Measurements from ENCODE around the gene TDRD12.

Gene TDRD12

GRCh38 chr19:32869966-32870573 lies 150.5 kb downstream of the TDRD12 start:
- no peaks in the 10 kb centered on the region for H3K36me3 ChIP-seq (ENCODE audit: control insufficient read depth, insufficient read depth, low read length)
- H3K27me3 ChIP-seq (replicated peaks; ENCODE audit: control insufficient read depth, insufficient read depth, low read length, poor library complexity, severe bottlenecking) = no peaks in the 10 kb centered on the region
- no peak for DNase-seq
- no peaks in the 10 kb centered on the region for H3K4me1 ChIP-seq (ENCODE audit: control insufficient read depth, insufficient read depth, low read length, poor library complexity, severe bottlenecking)
- H3K4me3 ChIP-seq (ENCODE audit: insufficient read depth, low read depth, low read length, poor library complexity, severe bottlenecking) = no peak overlapping the region
- no peaks in the 10 kb centered on the region for H3K9me3 ChIP-seq (ENCODE audit: control insufficient read depth, low read length)
- H3K27ac ChIP-seq (ENCODE audit: insufficient read depth, low read length, poor library complexity, severe bottlenecking) = no peak overlapping the region

DNA sequence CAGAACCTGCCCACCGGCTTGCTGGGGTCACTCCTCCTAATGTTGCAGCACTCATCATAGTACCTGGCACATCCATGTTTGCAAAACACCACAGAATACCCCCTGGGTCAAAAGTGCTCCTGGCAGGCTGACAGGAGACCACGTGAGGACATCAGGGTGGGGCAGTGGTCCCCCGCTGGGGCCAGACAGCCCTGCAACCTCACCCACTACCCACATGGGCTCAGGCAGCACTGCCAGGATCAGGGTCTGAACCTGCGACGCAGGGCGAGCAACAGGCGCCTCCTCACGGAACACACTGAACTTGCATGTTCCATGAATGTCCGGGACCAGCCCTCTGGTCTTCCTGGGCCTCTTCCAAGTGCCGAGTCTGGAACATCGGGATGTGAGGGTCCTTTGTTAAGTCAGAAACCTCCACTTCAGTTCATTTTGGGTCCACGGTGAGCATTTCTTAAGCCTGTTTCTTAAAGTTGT lies 151.4 kb downstream of the TDRD12 start:
- Histone ChIP-seq H3K27me3 (replicated peaks; ENCODE audit: control insufficient read depth, insufficient read depth, low read length, poor library complexity, severe bottlenecking) (no peaks in the 10 kb centered on the region), H3K36me3 (ENCODE audit: control insufficient read depth, insufficient read depth, low read length) (no peaks in the 10 kb centered on the region), H3K4me1 (ENCODE audit: control insufficient read depth, insufficient read depth, low read length, poor library complexity, severe bottlenecking) (no peaks in the 10 kb centered on the region), H3K9me3 (ENCODE audit: control insufficient read depth, low read length) (no peaks in the 10 kb centered on the region), H3K4me3 (ENCODE audit: insufficient read depth, low read depth, low read length, poor library complexity, severe bottlenecking) (no peak overlapping the region), H3K27ac (ENCODE audit: insufficient read depth, low read length, poor library complexity, severe bottlenecking) (no peak overlapping the region)
- no peak for DNase-seq

DNA sequence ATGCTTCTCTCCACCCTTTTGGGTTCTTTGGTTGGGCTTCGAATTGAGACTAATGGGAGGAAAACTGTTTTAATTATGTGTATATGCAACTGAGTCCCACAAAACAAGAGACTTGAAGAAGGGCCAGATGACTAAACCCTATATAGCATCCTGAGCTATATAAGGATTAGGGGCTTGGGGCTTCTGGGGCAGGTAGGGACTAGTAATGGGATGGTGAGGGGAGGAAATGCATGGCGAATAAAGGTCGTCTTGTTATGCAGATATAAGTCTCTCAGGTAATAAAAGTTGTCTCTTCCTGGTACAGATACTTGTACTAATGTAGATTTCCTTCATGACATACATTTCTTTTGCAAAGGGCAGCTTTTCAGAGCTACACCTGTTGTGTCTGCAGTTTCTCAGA lies 152.8 kb downstream of the TDRD12 start:
- Histone ChIP-seq H3K27ac (ENCODE audit: insufficient read depth, low read length, poor library complexity, severe bottlenecking) (no peak overlapping the region), H3K9me3 (ENCODE audit: control insufficient read depth, low read length) (no peaks in the 10 kb centered on the region), H3K27me3 (replicated peaks; ENCODE audit: control insufficient read depth, insufficient read depth, low read length, poor library complexity, severe bottlenecking) (no peaks in the 10 kb centered on the region), H3K4me1 (ENCODE audit: control insufficient read depth, insufficient read depth, low read length, poor library complexity, severe bottlenecking) (no peaks in the 10 kb centered on the region), H3K4me3 (ENCODE audit: insufficient read depth, low read depth, low read length, poor library complexity, severe bottlenecking) (no peak overlapping the region), H3K36me3 (ENCODE audit: control insufficient read depth, insufficient read depth, low read length) (no peaks in the 10 kb centered on the region)
- no peak for DNase-seq

DNA sequence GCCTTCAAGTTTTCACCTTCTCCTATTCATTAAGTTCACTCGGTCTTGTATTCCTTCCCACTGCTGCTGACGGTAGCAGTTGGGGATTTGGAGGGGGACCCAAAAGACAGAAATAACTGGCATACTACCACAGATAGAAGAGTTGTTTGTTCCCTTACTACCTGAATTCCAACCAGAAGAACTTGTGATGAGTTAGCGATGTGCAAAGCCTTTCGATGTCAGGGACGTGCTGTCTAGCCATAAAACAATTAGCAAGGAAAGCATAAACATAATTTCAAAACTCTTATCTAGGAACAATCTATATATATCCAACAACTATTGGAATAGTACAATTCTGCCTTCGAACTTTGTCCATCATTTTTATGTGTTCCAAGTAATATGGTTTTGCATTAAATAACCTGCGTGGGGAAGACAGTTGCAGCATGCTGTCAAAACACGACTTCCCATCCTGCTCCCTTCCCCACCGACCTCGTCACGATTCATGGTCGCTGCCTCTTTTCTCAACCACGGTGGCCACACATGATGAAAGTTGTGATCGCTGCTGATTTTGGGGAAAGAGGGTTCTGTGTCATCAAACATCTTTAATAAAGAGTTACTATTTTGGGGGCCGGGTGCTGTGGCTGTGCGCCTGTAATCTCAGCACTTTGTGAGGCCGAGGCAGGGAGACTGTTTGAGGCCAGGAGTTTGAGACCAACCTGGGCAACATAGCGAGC lies 153.8 kb downstream of the TDRD12 start:
- DNase-seq = no peak
- Histone ChIP-seq H3K4me3 (ENCODE audit: insufficient read depth, low read depth, low read length, poor library complexity, severe bottlenecking) (no peak overlapping the region), H3K36me3 (ENCODE audit: control insufficient read depth, insufficient read depth, low read length) (no peaks in the 10 kb centered on the region), H3K9me3 (ENCODE audit: control insufficient read depth, low read length) (no peaks in the 10 kb centered on the region), H3K4me1 (ENCODE audit: control insufficient read depth, insufficient read depth, low read length, poor library complexity, severe bottlenecking) (no peaks in the 10 kb centered on the region), H3K27me3 (replicated peaks; ENCODE audit: control insufficient read depth, insufficient read depth, low read length, poor library complexity, severe bottlenecking) (no peaks in the 10 kb centered on the region), H3K27ac (ENCODE audit: insufficient read depth, low read length, poor library complexity, severe bottlenecking) (no peak overlapping the region)

DNA sequence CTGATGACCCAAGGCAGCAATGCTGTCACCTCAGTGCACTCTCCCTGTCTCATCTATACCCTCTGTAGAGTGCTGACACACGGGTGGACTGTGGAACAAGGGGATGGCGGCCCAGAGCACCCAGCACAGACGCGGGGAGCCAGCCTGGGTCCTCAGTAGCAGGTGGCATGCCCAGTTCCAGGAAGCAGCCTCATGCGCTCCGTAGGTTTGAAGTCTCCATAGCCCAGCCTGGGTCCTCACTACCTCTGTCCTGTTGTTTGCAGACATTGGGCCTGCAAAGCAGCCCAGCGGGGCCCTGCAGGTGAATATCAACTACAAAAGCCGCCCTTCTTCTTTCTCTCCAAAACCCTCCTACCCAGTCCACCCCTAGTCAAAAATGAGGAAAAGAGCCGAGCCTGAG lies 155.0 kb downstream of the TDRD12 start:
- no peak for DNase-seq
- H3K4me3 ChIP-seq (ENCODE audit: insufficient read depth, low read depth, low read length, poor library complexity, severe bottlenecking) = no peak overlapping the region
- H3K9me3 ChIP-seq (ENCODE audit: control insufficient read depth, low read length) = no peaks in the 10 kb centered on the region
- H3K4me1 ChIP-seq (ENCODE audit: control insufficient read depth, insufficient read depth, low read length, poor library complexity, severe bottlenecking) = no peaks in the 10 kb centered on the region
- no peak overlapping the region for H3K27ac ChIP-seq (ENCODE audit: insufficient read depth, low read length, poor library complexity, severe bottlenecking)
- no peaks in the 10 kb centered on the region for H3K27me3 ChIP-seq (replicated peaks; ENCODE audit: control insufficient read depth, insufficient read depth, low read length, poor library complexity, severe bottlenecking)
- no peaks in the 10 kb centered on the region for H3K36me3 ChIP-seq (ENCODE audit: control insufficient read depth, insufficient read depth, low read length)

- H3K27ac ChIP-seq (ENCODE audit: insufficient read depth, low read length, poor library complexity, severe bottlenecking) = no peak overlapping the region
- H3K27me3 ChIP-seq (replicated peaks; ENCODE audit: control insufficient read depth, insufficient read depth, low read length, poor library complexity, severe bottlenecking) = no peaks in the 10 kb centered on the region
- H3K4me3 ChIP-seq (ENCODE audit: insufficient read depth, low read depth, low read length, poor library complexity, severe bottlenecking) = no peak overlapping the region
- no peak for DNase-seq
- H3K9me3 ChIP-seq (ENCODE audit: control insufficient read depth, low read length) = no peaks in the 10 kb centered on the region
- no peaks in the 10 kb centered on the region for H3K36me3 ChIP-seq (ENCODE audit: control insufficient read depth, insufficient read depth, low read length)
- no peaks in the 10 kb centered on the region for H3K4me1 ChIP-seq (ENCODE audit: control insufficient read depth, insufficient read depth, low read length, poor library complexity, severe bottlenecking)
Observed at GRCh38 chr19:32875428-32875827, 155.9 kb downstream of the TDRD12 start.

DNA sequence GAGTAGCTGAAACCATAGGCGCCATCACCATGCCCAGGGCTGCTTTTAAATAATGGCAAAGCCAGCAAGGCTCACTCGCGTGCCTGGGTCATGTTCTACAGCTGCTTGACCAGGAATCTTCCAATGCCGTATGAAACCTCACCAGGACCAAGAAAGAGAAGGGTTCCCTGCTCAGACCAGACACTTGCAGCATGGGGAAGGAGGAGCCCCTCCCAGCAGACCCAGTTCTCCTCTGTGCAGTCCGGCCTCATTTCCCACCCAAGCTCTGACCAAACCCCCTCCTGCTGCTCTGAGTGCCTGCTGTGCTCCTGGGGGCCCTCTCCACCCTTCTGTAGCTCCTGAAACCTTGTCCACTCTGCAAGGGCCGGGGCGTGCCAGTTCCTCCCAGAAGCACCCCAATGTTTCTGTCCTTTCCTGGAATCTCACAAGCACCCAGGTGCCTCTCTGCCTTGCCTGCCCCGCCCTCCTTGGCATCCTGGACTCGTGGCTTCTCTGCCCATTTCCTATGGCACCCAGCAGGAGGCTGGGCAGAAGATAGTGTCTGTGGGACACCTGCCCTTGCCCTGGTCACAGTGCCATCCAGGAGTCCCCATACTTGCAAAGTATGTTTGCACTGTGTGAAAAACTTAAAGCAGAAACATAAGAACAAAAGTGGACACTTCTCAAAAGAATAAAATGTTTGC lies 156.8 kb downstream of the TDRD12 start:
- Histone ChIP-seq H3K4me1 (ENCODE audit: control insufficient read depth, insufficient read depth, low read length, poor library complexity, severe bottlenecking) (no peaks in the 10 kb centered on the region), H3K27ac (ENCODE audit: insufficient read depth, low read length, poor library complexity, severe bottlenecking) (no peak overlapping the region), H3K36me3 (ENCODE audit: control insufficient read depth, insufficient read depth, low read length) (no peaks in the 10 kb centered on the region), H3K27me3 (replicated peaks; ENCODE audit: control insufficient read depth, insufficient read depth, low read length, poor library complexity, severe bottlenecking) (no peaks in the 10 kb centered on the region), H3K4me3 (ENCODE audit: insufficient read depth, low read depth, low read length, poor library complexity, severe bottlenecking) (no peak overlapping the region), H3K9me3 (ENCODE audit: control insufficient read depth, low read length) (no peaks in the 10 kb centered on the region)
- DNase-seq = no peak

- Histone ChIP-seq H3K9me3 (ENCODE audit: control insufficient read depth, low read length) (no peaks in the 10 kb centered on the region), H3K27ac (ENCODE audit: insufficient read depth, low read length, poor library complexity, severe bottlenecking) (no peak overlapping the region), H3K4me3 (ENCODE audit: insufficient read depth, low read depth, low read length, poor library complexity, severe bottlenecking) (no peak overlapping the region), H3K4me1 (ENCODE audit: control insufficient read depth, insufficient read depth, low read length, poor library complexity, severe bottlenecking) (no peaks in the 10 kb centered on the region), H3K27me3 (replicated peaks; ENCODE audit: control insufficient read depth, insufficient read depth, low read length, poor library complexity, severe bottlenecking) (no peaks in the 10 kb centered on the region), H3K36me3 (ENCODE audit: control insufficient read depth, insufficient read depth, low read length) (no peaks in the 10 kb centered on the region)
- no peak for DNase-seq
Observed at GRCh38 chr19:32876919-32877285, 157.3 kb downstream of the TDRD12 start.
